HEK293T (cell line): ENCODE data around the gene GRID1.

Source experiments
- BHLHE40 ChIP-seq: fragments of 450-650 bp; IDR thresholded peaks from 2 replicates; pipeline ENCODE4 v1.6.1; 2016; ENCODE audit warnings: mild to moderate bottlenecking, moderate library complexity, borderline replicate concordance
- FOXK2 ChIP-seq: fragments of 450-650 bp; IDR thresholded peaks from 2 replicates; pipeline ENCODE4 v1.6.1; 2016; ENCODE audit warnings: mild to moderate bottlenecking
- FOXM1 ChIP-seq: fragments of 450-650 bp; IDR thresholded peaks from 2 replicates; pipeline ENCODE4 v1.6.1; 2017; ENCODE audit warnings: mild to moderate bottlenecking, borderline replicate concordance
- HDGF ChIP-seq: fragments of 450-650 bp; IDR thresholded peaks from 2 replicates; pipeline ENCODE4 v1.6.1; 2017; ENCODE audit warnings: antibody characterized with exemption, borderline replicate concordance
- NFRKB ChIP-seq: fragments of 450-650 bp; IDR thresholded peaks from 2 replicates; pipeline ENCODE4 v1.6.1; 2016; ENCODE audit warnings: mild to moderate bottlenecking, moderate library complexity
- SUZ12 ChIP-seq: fragments of 450-650 bp; IDR thresholded peaks from 2 replicates; pipeline ENCODE4 v1.6.1; 2016; ENCODE audit warnings: mild to moderate bottlenecking

GRCh38 chr10:86018735-86019058 is 347.9 kb downstream of the GRID1 start:
- no peak for TF ChIP-seq NFRKB
- no peak for TF ChIP-seq SUZ12
- TF ChIP-seq FOXM1, result no peak
- TF ChIP-seq BHLHE40, result no peak
- TF ChIP-seq FOXK2, result no peak
- no peak for TF ChIP-seq HDGF
